ENCODE results near the gene OR13G1. TPM values are rescaled to one million over a fixed set of nuclear protein-coding genes. Genes with fewer than 3 reads are reported as not detected.
"Not testable (repeated sequence)": the region's sequence is repeated elsewhere in the genome, so short reads cannot be mapped to it uniquely, and the experiment has no call there.

OR13G1 gene, protein sequence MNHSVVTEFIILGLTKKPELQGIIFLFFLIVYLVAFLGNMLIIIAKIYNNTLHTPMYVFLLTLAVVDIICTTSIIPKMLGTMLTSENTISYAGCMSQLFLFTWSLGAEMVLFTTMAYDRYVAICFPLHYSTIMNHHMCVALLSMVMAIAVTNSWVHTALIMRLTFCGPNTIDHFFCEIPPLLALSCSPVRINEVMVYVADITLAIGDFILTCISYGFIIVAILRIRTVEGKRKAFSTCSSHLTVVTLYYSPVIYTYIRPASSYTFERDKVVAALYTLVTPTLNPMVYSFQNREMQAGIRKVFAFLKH
- not detected for total RNA-seq
- not detected for polyA plus RNA-seq
- long read RNA-seq, donor 1: 0 reads
- long read RNA-seq, donor 2: 0 reads

DNA sequence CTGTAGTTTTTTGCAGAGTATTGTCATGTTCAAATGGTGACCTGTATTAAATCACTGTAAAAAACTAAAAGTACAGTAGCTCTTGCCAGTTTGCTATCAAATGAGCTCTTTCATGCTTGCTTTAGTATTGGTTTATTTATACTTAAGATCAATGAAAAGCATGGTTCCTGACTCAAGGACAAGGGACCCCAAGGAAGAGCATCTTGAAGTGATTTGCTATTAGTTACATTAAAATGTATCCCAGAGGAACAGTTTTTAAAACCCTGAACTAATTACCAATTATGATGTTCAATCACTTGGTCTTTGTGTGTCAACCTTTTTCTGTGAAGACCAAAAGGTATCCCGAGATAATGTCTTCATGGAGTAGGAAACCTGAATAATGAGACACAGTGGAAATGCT, at the start of gene OR13G1:
Gene OR13G1 (minus strand): TSS at position 101 of the 400 bp plus-strand sequence. CDS start 6,698 bp downstream, outside the sequence.
- TF ChIP-seq POLR2AphosphoS5 (IDR thresholded peaks at IDR 0.05) (no peak), POLR2A (IDR thresholded peaks at IDR 0.05) (no peak)
- TF ChIP-seq, protein P1, sequence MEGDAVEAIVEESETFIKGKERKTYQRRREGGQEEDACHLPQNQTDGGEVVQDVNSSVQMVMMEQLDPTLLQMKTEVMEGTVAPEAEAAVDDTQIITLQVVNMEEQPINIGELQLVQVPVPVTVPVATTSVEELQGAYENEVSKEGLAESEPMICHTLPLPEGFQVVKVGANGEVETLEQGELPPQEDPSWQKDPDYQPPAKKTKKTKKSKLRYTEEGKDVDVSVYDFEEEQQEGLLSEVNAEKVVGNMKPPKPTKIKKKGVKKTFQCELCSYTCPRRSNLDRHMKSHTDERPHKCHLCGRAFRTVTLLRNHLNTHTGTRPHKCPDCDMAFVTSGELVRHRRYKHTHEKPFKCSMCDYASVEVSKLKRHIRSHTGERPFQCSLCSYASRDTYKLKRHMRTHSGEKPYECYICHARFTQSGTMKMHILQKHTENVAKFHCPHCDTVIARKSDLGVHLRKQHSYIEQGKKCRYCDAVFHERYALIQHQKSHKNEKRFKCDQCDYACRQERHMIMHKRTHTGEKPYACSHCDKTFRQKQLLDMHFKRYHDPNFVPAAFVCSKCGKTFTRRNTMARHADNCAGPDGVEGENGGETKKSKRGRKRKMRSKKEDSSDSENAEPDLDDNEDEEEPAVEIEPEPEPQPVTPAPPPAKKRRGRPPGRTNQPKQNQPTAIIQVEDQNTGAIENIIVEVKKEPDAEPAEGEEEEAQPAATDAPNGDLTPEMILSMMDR (IDR thresholded peaks at IDR 0.05 in 8 of 11, conservative IDR thresholded peaks at IDR 0.05 in 3 of 11): no peak
- H3K36me3 ChIP-seq: no peaks in the 10 kb centered on the region
- DNase-seq: no peak
- WGBS, 5 donors: 76 to 95% (median 84%) methylated on average over 1 of the region's 1 CpG
- intact Hi-C loops (cut with DNase I; ENCODE audit: low total_unique reads): no loop called here
- no peaks in the 10 kb centered on the region for H3K4me1 ChIP-seq
- H3K27ac ChIP-seq: no peak within 1 kb of the TSS
- H3K27me3 ChIP-seq (replicated peaks in 1 of 7): no peaks in the 10 kb centered on the region
- H3K9me3 ChIP-seq: no peaks in the 10 kb centered on the region
- no peak within 1 kb of the TSS for H3K4me3 ChIP-seq

DNA sequence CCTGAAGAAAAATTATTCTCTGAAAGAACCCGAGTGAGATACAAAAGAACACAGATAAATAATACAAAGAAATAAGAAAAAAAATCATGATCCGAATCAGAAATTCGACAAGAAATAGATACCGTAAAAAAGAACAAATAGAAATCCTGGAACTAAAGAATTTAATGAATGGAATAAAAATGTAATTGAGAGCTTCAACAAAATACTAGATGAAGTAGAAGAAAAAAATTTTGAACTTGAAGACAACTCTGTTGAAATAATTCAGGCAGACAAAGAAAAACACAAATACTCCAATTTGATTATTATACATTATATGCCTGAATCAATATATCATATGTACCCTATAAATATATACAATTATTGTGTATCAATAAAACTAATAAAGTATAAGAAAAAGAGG, 41.7 kb upstream of the OR13G1 start:
- H3K9me3 ChIP-seq: peaks cover 0 to 31% (median 20%) of the 10 kb centered on the region in 8 donors
- TF ChIP-seq, protein P1 (IDR thresholded peaks at IDR 0.05 in 8 of 11, conservative IDR thresholded peaks at IDR 0.05 in 3 of 11): no peak
- TF ChIP-seq POLR2AphosphoS5 (IDR thresholded peaks at IDR 0.05) (no peak), POLR2A (IDR thresholded peaks at IDR 0.05) (no peak)
- no peaks in the 10 kb centered on the region for H3K27me3 ChIP-seq (replicated peaks in 1 of 7)
- no peaks in the 10 kb centered on the region for H3K36me3 ChIP-seq
- no peak overlapping the region for H3K4me3 ChIP-seq
- no peak for DNase-seq
- no peak overlapping the region for H3K27ac ChIP-seq
- whole genome bisulfite sequencing, 5 donors: 83 to 97% (median 93%) methylated on average over 4 of the region's 4 CpGs
- H3K4me1 ChIP-seq: no peaks in the 10 kb centered on the region
- intact Hi-C loops (cut with DNase I; ENCODE audit: low total_unique reads): no loop called here

- Histone ChIP-seq H3K36me3 (no peaks in the 10 kb centered on the region), H3K27me3 (replicated peaks in 1 of 7) (no peaks in the 10 kb centered on the region), H3K27ac (no peak within 1 kb of the TSS), H3K4me1 (no peaks in the 10 kb centered on the region), H3K9me3 (peaks cover 0 to 17% (median 15%) of the 10 kb centered on the region in 8 donors), H3K4me3 (no peak within 1 kb of the TSS)
- no peak for DNase-seq
- no peak for TF ChIP-seq POLR2AphosphoS5 (IDR thresholded peaks at IDR 0.05)
- TF ChIP-seq, protein P1 (IDR thresholded peaks at IDR 0.05 in 8 of 11, conservative IDR thresholded peaks at IDR 0.05 in 3 of 11): no peak
- no peak for TF ChIP-seq POLR2A (IDR thresholded peaks at IDR 0.05)
- WGBS, 5 donors: 83 to 92% (median 87%) methylated on average over 3 of the region's 3 CpGs
- intact Hi-C loops (cut with DNase I; ENCODE audit: low total_unique reads): no loop called here
These were observed 37.0 kb upstream of the OR13G1 start, which contains the start of gene OR6F1 for GRCh38 chr1:247716546-247716945. OR6F1 (minus strand) TSS chr1:247716646; CDS start chr1:247712755, 3,891 bp downstream.

DNA sequence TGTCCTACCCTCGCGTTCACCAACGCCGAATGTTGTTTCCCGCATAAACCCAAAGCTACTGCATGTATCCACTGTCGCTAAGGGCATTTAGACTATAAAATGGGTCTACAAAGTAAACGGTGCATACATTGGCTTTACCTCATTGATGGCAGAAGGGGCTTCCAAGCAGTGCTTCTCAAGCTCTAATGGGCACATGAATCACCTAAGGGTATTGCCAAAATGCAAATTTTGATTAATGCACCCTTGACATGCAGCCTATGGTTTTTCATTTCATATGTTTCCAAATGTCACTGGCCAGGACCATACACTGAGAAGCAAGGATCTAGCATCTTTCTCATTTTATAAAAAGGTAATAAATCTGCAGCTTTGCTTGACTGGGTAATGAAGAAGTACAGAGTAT, 34.2 kb upstream of the OR13G1 start:
- H3K4me1 ChIP-seq: no peaks in the 10 kb centered on the region
- H3K36me3 ChIP-seq: no peaks in the 10 kb centered on the region

GRCh38 chr1:247710681-247711080, 31.1 kb upstream of the OR13G1 start:
- 92 to 95% (median 94%) methylated on average over 8 of the region's 8 CpGs for WGBS, 5 donors

More for the DNA sequence above, 34.2 kb upstream of the OR13G1 start:
- no peak overlapping the region for H3K27ac ChIP-seq
- WGBS, 5 donors: 86 to 96% (median 93%) methylated on average over 7 of the region's 7 CpGs
- H3K4me3 ChIP-seq: no peak overlapping the region
- no peaks in the 10 kb centered on the region for H3K27me3 ChIP-seq (replicated peaks in 1 of 7)
- TF ChIP-seq, protein P1 (IDR thresholded peaks at IDR 0.05 in 8 of 11, conservative IDR thresholded peaks at IDR 0.05 in 3 of 11): no peak
- TF ChIP-seq POLR2A (IDR thresholded peaks at IDR 0.05): no peak
- no peak for TF ChIP-seq POLR2AphosphoS5 (IDR thresholded peaks at IDR 0.05)
- no peaks in the 10 kb centered on the region for H3K9me3 ChIP-seq
- DNase-seq: no peak
- intact Hi-C loops (cut with DNase I; ENCODE audit: low total_unique reads): no loop called here

More at GRCh38 chr1:247710681-247711080, 31.1 kb upstream of the OR13G1 start:
- H3K4me3 ChIP-seq; H3K27ac ChIP-seq; intact Hi-C loops (cut with DNase I; ENCODE audit: low total_unique reads); H3K4me1 ChIP-seq; H3K9me3 ChIP-seq; H3K36me3 ChIP-seq; DNase-seq; H3K27me3 ChIP-seq (replicated peaks in 1 of 7): not testable (repeated sequence)

All from spleen (tissue), 13 donors.